ENCODE measurements around the gene CCDC126.
A peak's percentile ranks its signal among the peaks of the same experiment; 100 is the strongest.
"Not testable (repeated sequence)": the region's sequence is repeated elsewhere in the genome, so short reads cannot be mapped to it uniquely, and the experiment has no call there.

Gene CCDC126, protein sequence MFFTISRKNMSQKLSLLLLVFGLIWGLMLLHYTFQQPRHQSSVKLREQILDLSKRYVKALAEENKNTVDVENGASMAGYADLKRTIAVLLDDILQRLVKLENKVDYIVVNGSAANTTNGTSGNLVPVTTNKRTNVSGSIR

GRCh38 chr7:23597094-23598091 lies at the start of gene CCDC126:
Gene CCDC126, plus strand, starts transcription at chr7:23597382. Its CDS starts 13,934 bp downstream, at chr7:23611316.
- peak; percentile 93 for DNase-seq

DNA sequence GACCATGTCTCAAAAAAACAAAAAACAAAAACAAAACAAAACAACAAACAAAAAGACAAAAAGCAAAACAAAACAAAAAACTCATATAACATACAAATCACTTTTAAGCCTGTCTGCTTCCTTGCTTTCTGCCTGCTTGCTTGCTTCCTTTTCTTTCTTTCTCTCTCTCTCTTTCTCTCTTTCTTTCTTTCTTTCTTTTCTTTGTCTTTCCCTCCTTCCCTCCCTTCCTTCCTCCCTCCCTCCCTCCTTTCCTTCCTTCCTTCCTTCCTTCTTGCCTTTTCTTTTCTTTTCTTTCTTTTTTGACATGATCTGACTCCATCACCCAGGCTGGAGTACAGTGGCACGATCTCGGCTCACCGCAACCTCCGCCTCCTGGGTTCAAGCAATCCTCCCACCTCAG lies 49.5 kb upstream of the CCDC126 start:
- no peak for DNase-seq

- DNase-seq, result no peak
These were observed 38.9 kb upstream of the CCDC126 start for GRCh38 chr7:23558303-23558702.

DNA sequence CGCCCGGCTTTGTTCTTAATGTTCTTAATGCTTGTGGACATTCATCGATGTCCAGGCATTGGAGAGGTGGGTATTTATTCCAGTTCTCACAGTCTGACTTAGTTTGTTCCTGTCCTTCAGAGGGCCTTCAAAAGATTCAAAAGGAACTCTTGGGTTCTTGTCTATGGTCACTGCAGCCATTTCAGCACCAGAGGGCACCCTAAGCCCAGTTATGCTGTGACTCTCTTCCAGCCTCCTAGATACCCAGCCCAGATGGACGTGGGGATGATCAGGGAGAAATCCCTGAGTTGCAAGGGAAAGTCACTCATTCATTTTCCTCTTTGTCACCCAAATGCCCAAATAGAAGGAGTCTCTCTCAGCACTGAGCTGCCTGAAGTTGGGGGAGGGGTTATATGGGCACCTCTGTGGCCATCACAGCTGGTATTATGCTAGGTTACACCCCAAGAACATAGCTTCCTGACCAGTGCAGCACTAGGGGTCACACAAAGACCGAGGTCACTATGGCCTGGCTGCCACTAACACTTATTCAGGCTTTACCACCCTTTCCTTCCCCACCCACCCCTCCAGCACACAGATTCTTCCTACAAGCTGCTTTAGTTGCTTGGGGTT lies 26.5 kb upstream of the CCDC126 start:
- DNase-seq, result peak; percentile 35

DNA sequence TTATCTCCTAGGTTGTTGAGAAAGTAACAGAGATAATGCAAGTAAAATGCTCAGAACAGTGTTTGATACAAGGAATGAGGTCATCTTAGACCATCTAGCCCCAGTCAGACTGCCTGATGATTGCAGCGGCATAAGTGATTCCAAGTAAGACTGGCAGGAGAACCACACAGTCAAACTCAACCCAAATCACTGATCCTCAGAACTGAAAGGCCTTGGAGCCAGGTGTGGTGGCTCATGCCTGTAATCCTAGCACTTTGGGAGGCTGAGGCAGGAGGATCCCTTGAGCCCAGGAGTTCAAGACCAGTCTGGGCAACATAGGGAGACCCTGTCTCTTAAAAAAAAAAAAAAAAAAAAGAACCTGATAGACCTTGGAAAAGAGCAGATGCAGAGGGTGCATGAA lies 15.2 kb upstream of the CCDC126 start:
- DNase-seq, result not testable (repeated sequence)

- DNase-seq, result not testable (repeated sequence)
These were observed 11.9 kb upstream of the CCDC126 start for GRCh38 chr7:23585304-23585703.

GRCh38 chr7:23586159-23586558 lies 11.0 kb upstream of the CCDC126 start:
- no peak for DNase-seq

- DNase-seq, result no peak
These were observed 6.7 kb upstream of the CCDC126 start for GRCh38 chr7:23590529-23590928.

DNA sequence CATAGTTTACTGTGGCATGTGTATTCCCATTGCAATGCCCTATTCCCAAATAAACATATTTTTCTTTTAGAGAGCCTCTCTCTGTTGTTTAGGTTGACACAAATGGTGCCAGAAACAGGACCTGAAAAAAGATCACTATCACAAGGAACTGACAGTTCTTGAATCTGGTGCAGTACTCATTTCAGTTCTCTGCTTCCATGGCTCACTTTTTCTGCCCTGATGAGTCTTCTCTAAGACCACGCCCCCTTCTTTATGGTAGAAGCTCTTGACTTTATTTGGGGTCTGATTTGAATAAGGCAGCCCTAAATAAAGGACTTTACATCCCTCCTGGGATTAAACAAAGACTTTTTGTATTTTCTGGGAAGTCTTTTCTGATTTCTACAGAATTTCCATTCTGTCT lies 3.5 kb upstream of the CCDC126 start:
- no peak for DNase-seq

- no peak for DNase-seq
These were observed 2.1 kb upstream of the CCDC126 start for GRCh38 chr7:23594879-23595604.

DNA sequence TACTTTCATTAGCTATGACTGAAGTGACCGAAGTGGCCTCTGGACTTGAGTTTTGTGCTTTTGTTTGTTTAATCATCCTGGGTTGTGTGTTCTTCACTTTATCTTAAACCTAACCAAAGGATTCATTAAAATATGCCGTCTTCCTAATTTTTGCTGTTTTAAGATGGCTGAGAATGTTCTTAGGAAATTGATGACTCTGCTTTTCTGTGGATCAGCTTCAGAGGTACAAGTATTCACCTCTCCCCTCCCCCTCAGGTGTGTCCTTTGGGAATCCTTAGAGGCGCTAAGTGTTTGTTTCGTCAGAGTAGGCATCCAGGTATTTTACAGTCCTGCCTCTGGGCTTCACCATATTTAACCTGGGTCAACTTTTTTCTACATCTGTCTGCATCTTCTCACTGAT lies 1.1 kb downstream of the CCDC126 start:
- DNase-seq, result peak; percentile 41

- DNase-seq, result no peak
These were observed 3.1 kb downstream of the CCDC126 start for GRCh38 chr7:23600236-23600635.

DNA sequence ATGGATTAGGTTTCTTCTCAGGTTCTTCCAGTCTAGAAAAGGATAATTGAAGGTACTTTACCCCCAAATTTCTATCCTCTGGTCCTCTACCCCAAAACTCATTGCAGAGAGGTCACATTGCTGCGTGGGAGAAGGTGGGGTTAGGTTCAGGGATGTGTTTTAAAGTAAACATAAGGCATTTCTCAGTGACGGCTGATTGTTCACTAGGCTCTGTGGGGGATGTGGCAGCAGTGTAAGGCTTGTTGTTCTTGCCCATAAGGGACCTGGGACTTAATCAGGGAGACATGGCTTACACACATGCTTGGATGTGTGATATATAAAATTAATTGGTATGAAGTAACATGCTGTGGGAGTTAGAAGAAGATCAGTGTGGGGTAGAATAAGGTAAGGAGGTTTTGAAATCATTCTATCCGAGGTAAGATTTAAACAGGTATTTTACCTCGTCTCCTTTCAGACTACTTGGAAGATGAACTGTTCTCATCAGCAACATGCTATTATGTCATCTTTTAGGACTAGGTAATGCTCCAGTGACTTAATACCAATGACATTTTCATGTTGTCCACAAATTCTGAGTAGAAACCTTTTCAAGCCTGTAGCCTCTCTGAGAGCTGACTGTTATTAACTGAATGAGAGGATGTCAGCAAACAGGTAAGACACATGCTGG lies 6.6 kb downstream of the CCDC126 start:
- DNase-seq, result no peak

- no peak for DNase-seq
These were observed 7.1 kb downstream of the CCDC126 start for GRCh38 chr7:23604296-23604640.

- DNase-seq, result no peak
These were observed 9.9 kb downstream of the CCDC126 start for GRCh38 chr7:23607130-23607529.

DNA sequence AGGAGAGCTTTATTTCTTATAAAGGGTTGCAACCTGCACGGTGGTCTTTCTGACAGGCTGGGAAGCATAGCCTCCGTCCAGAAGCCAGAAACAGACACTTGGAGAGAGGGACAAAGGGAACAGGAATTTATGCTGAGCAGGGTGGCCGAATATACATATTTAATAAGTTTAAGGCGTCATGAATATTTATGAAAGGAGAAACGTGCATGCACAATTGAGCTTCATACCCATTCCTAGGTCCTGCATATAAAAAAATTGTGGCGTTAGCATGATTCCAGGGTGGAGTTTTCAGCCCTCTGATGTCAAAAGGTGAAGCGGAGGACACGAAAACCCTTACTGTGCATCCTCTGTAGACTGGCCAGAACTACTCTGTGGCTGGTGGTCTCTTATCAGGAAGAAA lies 10.7 kb downstream of the CCDC126 start:
- DNase-seq, result no peak

DNA sequence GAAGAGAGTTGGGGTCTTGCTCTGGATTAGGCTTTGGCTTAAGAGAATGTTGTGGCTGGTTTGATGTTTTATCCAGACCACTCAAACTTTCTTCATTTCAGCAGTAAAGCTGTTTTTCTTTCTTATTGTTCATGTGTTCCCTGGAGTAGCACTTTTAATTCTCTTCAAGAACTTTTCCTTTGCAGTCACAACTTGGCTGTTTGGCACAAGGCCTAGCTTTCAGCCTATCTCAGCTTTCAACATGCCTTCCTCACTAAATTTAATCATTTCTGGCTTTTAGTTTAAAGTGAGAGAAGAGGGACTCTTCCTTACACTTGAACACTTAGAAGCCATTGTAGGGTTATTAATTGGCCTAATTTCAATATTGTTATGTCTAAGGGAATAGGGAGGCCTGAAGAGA lies 18.1 kb downstream of the CCDC126 start:
- no peak for DNase-seq

DNA sequence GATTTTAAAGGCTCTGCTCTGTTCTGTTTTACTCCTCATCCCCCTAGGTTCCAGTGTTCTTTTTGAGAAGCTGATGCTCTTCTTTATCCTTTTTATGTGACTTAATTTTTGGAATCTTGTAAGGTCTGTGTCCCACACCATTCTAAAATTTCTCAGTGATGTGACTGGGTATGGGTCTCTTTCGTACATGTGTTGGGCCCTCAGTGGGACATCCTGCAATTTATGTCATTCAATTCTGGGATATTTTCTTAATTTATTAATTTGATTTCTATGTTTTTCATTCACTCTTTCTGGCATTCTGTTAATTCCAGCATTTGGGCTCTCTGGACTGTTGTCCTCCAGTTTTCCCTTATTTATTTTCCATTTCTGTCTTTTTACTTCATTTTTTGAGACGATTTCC lies 19.4 kb downstream of the CCDC126 start:
- no peak for DNase-seq

GRCh38 chr7:23617482-23617881 lies 20.3 kb downstream of the CCDC126 start:
- DNase-seq, result no peak

- no peak for DNase-seq
These were observed 21.1 kb downstream of the CCDC126 start for GRCh38 chr7:23618241-23618640.

DNA sequence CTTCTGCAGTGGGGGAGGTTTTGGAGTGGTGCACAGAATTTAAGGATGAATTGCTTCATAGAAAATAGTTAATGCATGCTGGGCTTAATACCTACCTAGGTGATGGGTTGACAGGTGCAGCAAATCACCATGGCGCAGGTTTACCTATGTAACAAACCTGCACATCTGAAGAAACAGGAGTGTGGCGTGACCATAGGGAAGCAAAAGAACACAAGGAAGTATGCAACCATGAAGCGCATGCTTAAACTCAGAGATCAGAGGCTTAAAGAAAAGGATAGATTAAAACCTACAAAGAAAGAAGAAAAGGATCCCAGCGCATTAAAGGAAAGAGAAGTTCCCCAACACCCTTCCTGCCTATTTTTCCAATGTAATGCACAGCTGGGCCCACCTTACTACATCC lies 22.0 kb downstream of the CCDC126 start:
- DNase-seq, result no peak

DNA sequence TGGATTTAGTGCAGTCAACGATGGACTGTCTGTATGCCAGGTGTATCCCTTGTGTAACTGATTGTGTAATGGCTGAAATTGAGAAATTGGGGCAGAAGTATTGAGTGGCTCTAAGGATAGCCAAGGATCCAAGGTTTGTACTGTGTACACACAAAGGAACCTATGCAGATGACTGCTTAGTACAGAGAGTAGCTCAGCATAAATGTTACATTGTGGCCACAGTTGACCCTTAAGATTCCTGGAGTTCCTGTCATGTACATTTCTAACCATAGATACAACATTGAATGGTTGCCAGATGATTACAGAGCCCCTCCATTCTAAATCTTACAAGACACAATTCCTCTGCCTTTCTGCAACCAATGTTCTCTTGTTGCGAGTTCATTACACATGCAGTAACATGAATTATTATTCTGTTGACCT lies 25.3 kb downstream of the CCDC126 start:
- no peak for DNase-seq

DNA sequence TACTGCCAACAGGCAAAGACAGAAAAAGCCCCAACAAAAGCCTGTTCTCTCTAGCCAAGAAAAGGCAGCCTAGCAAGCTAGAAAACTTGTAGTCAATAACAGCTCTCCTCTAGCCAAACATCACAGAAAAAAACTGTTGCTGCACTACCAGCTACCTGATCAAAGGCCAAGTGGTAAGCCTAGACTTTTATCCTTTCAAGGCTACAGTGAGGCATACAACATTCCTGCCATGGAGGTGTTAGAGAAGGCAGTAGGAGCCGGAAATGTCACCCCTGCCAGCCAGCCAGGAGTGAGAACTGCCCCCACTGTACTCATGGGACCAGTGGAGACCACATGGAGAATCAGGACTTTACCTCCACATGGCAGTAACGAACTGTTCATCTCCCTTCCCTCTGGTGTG lies 31.2 kb downstream of the CCDC126 start:
- no peak for DNase-seq
